H1 (cell line): Measurements from ENCODE around the gene DUSP7. TPM values are rescaled to one million over a fixed set of nuclear protein-coding genes. Genes with fewer than 3 reads are reported as not detected.
A peak's percentile ranks its signal among the peaks of the same experiment; 100 is the strongest.

ENCODE experiments used
- CTCF ChIA-PET: fragments of 300-600 bp; sonication (Branson Sonifier 250); formaldehyde crosslinking; loops from one replicate; lab custom pipeline; 2021; ENCODE audit not compliant: partially characterized antibody; lab: Charles Lee
- POLR2A ChIA-PET: fragments of 300-600 bp; sonication (Branson Sonifier 250); formaldehyde crosslinking; loops from one replicate; lab custom pipeline; 2021; ENCODE audit warnings: inconsistent platforms; ENCODE audit not compliant: partially characterized antibody; lab: Charles Lee
- DNase-seq, 2 experiments: peaks; one replicate each; pipeline versions ENCODE4 v3.0.0 to v3.0.0-alpha.2; 2010 to 2022; ENCODE audit warnings: low spot score in 2 of 2, low read depth in 1 of 2, mixed read lengths in 1 of 2
- FAIRE-seq: peaks from 2 replicates; lab custom pipeline; 2011; peaks lifted over from hg19 to GRCh38; lab: Jason Lieb, UNC
- H2AFZ ChIP-seq: 2 replicates; pipeline ENCODE4 v1.8.1; 2012; ENCODE audit warnings: low read length, inconsistent platforms
- H2AK5ac ChIP-seq: 2 replicates; pipeline ENCODE4 v1.6.1; 2013; ENCODE audit warnings: low read depth, low read length
- H2BK120ac ChIP-seq: replicated peaks from 2 replicates; pipeline ENCODE3; 2013; ENCODE audit warnings: low read depth, low read length, inconsistent platforms
- H2BK12ac ChIP-seq: 2 replicates; pipeline ENCODE4 v1.6.1; 2013; ENCODE audit warnings: low read depth, low read length
- H2BK15ac ChIP-seq: 2 replicates; pipeline ENCODE4 v1.6.1; 2013; ENCODE audit warnings: low read length
- H2BK20ac ChIP-seq: 2 replicates; pipeline ENCODE4 v1.6.1; 2013; ENCODE audit warnings: low read length
- H2BK5ac ChIP-seq: 2 replicates; pipeline ENCODE4 v1.6.1; 2013; ENCODE audit warnings: low read depth, low read length
- H3K14ac ChIP-seq: 2 replicates; pipeline ENCODE4 v1.6.1; 2013; ENCODE audit warnings: inconsistent platforms; ENCODE audit not compliant: insufficient read length
- H3K18ac ChIP-seq: 2 replicates; pipeline ENCODE4 v1.6.1; 2013; ENCODE audit warnings: low read length; ENCODE audit errors: extremely low read depth
- H3K23ac ChIP-seq: 2 replicates; pipeline ENCODE4 v1.6.1; 2013; ENCODE audit warnings: inconsistent platforms; ENCODE audit not compliant: insufficient read length
- H3K23me2 ChIP-seq: 2 replicates; pipeline ENCODE4 v1.6.1; 2013; ENCODE audit warnings: low read depth, low read length
- H3K27ac ChIP-seq: 2 replicates; pipeline ENCODE4 v1.6.1; 2011; ENCODE audit warnings: low read depth, low read length, inconsistent platforms
- H3K27me3 ChIP-seq, 4 experiments: replicated peaks in 1 of 4; 1 replicate in 1 of 4; 2 replicates in 3 of 4; pipeline versions ENCODE4 v1.6.1 to v1.8.1; 2011 to 2013; ENCODE audit warnings: low read length in 3 of 4, mild to moderate bottlenecking in 3 of 4, inconsistent platforms in 2 of 4, mixed read lengths in 2 of 4, moderate library complexity in 1 of 4; ENCODE audit not compliant: control insufficient read depth in 3 of 4, insufficient read depth in 3 of 4; ENCODE audit errors: extremely low read depth in 1 of 4
- H3K36me3 ChIP-seq, 4 experiments: 2 replicates each; pipeline versions ENCODE4 v1.6.1 to v1.8.1; 2011 to 2013; ENCODE audit warnings: mild to moderate bottlenecking in 4 of 4, low read length in 3 of 4, moderate library complexity in 2 of 4, control low read depth in 1 of 4, inconsistent platforms in 1 of 4; ENCODE audit not compliant: insufficient read depth in 4 of 4, control insufficient read depth in 2 of 4
- H3K4ac ChIP-seq: replicated peaks from 2 replicates; pipeline ENCODE3; 2013; ENCODE audit warnings: low read length, low read depth, mixed read lengths, inconsistent platforms; ENCODE audit not compliant: insufficient read length
- H3K4me1 ChIP-seq, 4 experiments: replicated peaks in 1 of 4; 1 replicate in 1 of 4; 2 replicates in 3 of 4; pipeline versions ENCODE4 v1.6.1 to v1.8.1; 2011 to 2013; ENCODE audit warnings: low read length in 3 of 4, inconsistent platforms in 2 of 4, mixed read lengths in 1 of 4; ENCODE audit not compliant: insufficient read depth in 4 of 4, control insufficient read depth in 3 of 4
- H3K4me2 ChIP-seq, 2 experiments: 2 replicates each; pipeline versions ENCODE4 v1.6.1 to v1.8.1; 2011 to 2013; ENCODE audit warnings: low read depth in 2 of 2, low read length in 2 of 2, control low read depth in 1 of 2, inconsistent platforms in 1 of 2, mild to moderate bottlenecking in 1 of 2; ENCODE audit not compliant: insufficient read depth in 1 of 2
- H3K4me3 ChIP-seq, 4 experiments: fragments of 200-600, 300-600 bp in 1 of 4; sonication (generic), shearing (Covaris generic), sonication (Bioruptor Twin) in 1 of 4; 2 replicates each; pipeline versions ENCODE4 v1.5.1 to v1.8.1; 2011 to 2016; ENCODE audit warnings: low read length in 4 of 4, low read depth in 3 of 4, control low read depth in 2 of 4, inconsistent platforms in 2 of 4, mild to moderate bottlenecking in 2 of 4, mixed read lengths in 1 of 4, moderate library complexity in 1 of 4; ENCODE audit not compliant: insufficient read depth in 2 of 4; ENCODE audit errors: extremely low read depth in 1 of 4
- H3K56ac ChIP-seq: replicated peaks from 2 replicates; pipeline ENCODE3; 2013; ENCODE audit warnings: low read depth, mild to moderate bottlenecking, mixed read lengths, low read length, inconsistent platforms; ENCODE audit not compliant: insufficient read length
- H3K79me1 ChIP-seq: 2 replicates; pipeline ENCODE4 v1.6.1; 2013; ENCODE audit warnings: low read depth, low read length, control low read depth
- H3K79me2 ChIP-seq, 2 experiments: 2 replicates each; pipeline versions ENCODE4 v1.6.1 to v1.8.1; 2012 to 2013; ENCODE audit warnings: low read length in 2 of 2, mild to moderate bottlenecking in 2 of 2, inconsistent platforms in 1 of 2; ENCODE audit not compliant: insufficient read depth in 2 of 2, control insufficient read depth in 1 of 2
- H3K9ac ChIP-seq, 4 experiments: replicated peaks in 1 of 4; 1 replicate in 1 of 4; 2 replicates in 3 of 4; pipeline versions ENCODE4 v1.6.1 to v1.8.1; 2011 to 2013; ENCODE audit warnings: low read depth in 3 of 4, low read length in 3 of 4, control low read depth in 2 of 4, mild to moderate bottlenecking in 2 of 4, moderate library complexity in 2 of 4, inconsistent platforms in 1 of 4; ENCODE audit errors: extremely low read depth in 1 of 4
- H3K9me3 ChIP-seq, 2 experiments: 2 replicates each; pipeline versions ENCODE4 v1.6.1 to v1.8.1; 2012 to 2013; ENCODE audit warnings: mild to moderate bottlenecking in 2 of 2, moderate library complexity in 2 of 2, control low read depth in 1 of 2, inconsistent platforms in 1 of 2, low read depth in 1 of 2, low read length in 1 of 2, mixed read lengths in 1 of 2; ENCODE audit not compliant: insufficient read depth in 2 of 2
- H4K20me1 ChIP-seq, 2 experiments: replicated peaks in 1 of 2; 2 replicates each; pipeline versions ENCODE3 to v1.8.1; 2011 to 2013; ENCODE audit warnings: inconsistent platforms in 2 of 2, low read length in 2 of 2, mild to moderate bottlenecking in 1 of 2; ENCODE audit not compliant: insufficient read depth in 2 of 2, control insufficient read depth in 1 of 2
- H4K5ac ChIP-seq: 2 replicates; pipeline ENCODE4 v1.6.1; 2013; ENCODE audit warnings: low read length, low read depth, mixed read lengths, inconsistent platforms; ENCODE audit not compliant: insufficient read length
- H4K8ac ChIP-seq: 2 replicates; pipeline ENCODE4 v1.8.0; 2013; ENCODE audit warnings: mild to moderate bottlenecking, moderate library complexity, low read length, inconsistent platforms; ENCODE audit not compliant: insufficient read depth; ENCODE audit errors: extremely low read depth
- H4K91ac ChIP-seq: replicated peaks from 2 replicates; pipeline ENCODE3; 2013; ENCODE audit warnings: low read length, mixed read lengths, inconsistent platforms; ENCODE audit not compliant: insufficient read length
- WGBS, 2 experiments: shearing (Covaris generic) in 1 of 2; methylation state at CpG; one replicate each; pipeline versions ENCODE4 v1.1.6 to v1.1.7; 2013 to 2015; ENCODE audit warnings: low lambda C conversion rate in 2 of 2, mixed read lengths in 2 of 2, inconsistent platforms in 1 of 2, low coverage in 1 of 2, missing lambda C conversion rate in 1 of 2; ENCODE audit not compliant: insufficient replicate concordance in 2 of 2, insufficient coverage in 1 of 2, insufficient read length in 1 of 2; ENCODE audit errors: extremely low coverage in 1 of 2, missing lambda C conversion rate in 1 of 2; 5-methylcytosine and 5-hydroxymethylcytosine counted together
- polyA plus RNA-seq, 7 experiments: library from polyadenylated mRNA; depleted of rRNA in 3 of 7; stranded (reverse) in 5 of 7; unstranded in 2 of 7; fragments of >200 nt in 5 of 7; fragments of 200-250 nt in 2 of 7; gene quantifications; 1 replicate in 5 of 7; 2 replicates in 1 of 7; 4 replicates in 1 of 7; pipeline versions ENCODE4 v1.2.1 to v1.2.3, GENCODE V29; 2011 to 2013; ENCODE audit warnings: missing spikeins in 2 of 7, mixed read lengths in 2 of 7
- total RNA-seq: library from RNA; stranded (reverse); fragmentation: NEBNext Ultra II Directional; extraction: Animal tissue kit (Norgen Biotek cat#: 25700); gene quantifications from 2 replicates; pipeline ENCODE4 v1.2.1, GENCODE V29; 2021

Gene DUSP7
- total and polyA plus RNA-seq, 2 of the 8 experiments (the other 6 are each of a cell fraction or from before 2014, with no cell fraction given): 19.4 to 24.9 TPM

GRCh38 chr3:52055537-52056351 is 627 bp downstream of the DUSP7 start:
- H2BK20ac ChIP-seq: no peak overlapping the region
- H2BK5ac ChIP-seq: no peak overlapping the region
- no peak overlapping the region for H3K4ac ChIP-seq
- peaks cover 0 to 21% (median 11%) of the 10 kb centered on the region in 4 experiments; a peak in 6 of 7 replicates for H3K27me3 ChIP-seq
- no peak overlapping the region for H3K23ac ChIP-seq
- H3K27ac ChIP-seq: no peak overlapping the region
- POLR2A ChIA-PET: interaction anchor here (0.6 to 4.1 kb wide), 12 partner anchors 10 to 90 kb away, joined by 3 to 60 read pairs (median 4); partner anchors contain the start of gene RPL29
- FAIRE-seq (no peak), DNase-seq (peak in 1 of 2 experiments; percentile 77)
- no peak overlapping the region; the same call in 1 of the 2 replicates for H2BK12ac ChIP-seq
- H2BK120ac ChIP-seq: no peak overlapping the region
- H2BK15ac ChIP-seq: peak overlapping the region; percentile 92; the same call in 1 of the 2 replicates
- peaks cover 0 to 2% of the 10 kb centered on the region in 2 experiments for H4K20me1 ChIP-seq
- H3K14ac ChIP-seq: no peak overlapping the region
- H3K18ac ChIP-seq: peak overlapping the region; percentile 83
- H4K5ac ChIP-seq: no peak overlapping the region
- peak overlapping the region; percentile 87 for H4K91ac ChIP-seq
- no peak overlapping the region for H3K56ac ChIP-seq
- peaks cover 21% of the 10 kb centered on the region for H3K23me2 ChIP-seq
- CTCF ChIA-PET: interaction anchor here (0.9 to 33.0 kb wide), 14 partner anchors 11 to 90 kb away, joined by 3 to 984 read pairs (median 10); partner anchors contain the start of gene RPL29
- 0 out of 2 replicates have a peak overlapping the region, but pooled peaks have one; percentile 7 for H4K8ac ChIP-seq
- H3K4me3 ChIP-seq: peak overlapping the region; percentile 46 to 85 (median 55)
- no peaks in the 10 kb centered on the region for H3K9me3 ChIP-seq
- H2AK5ac ChIP-seq: no peak overlapping the region
- no peaks in the 10 kb centered on the region; the same call in 1 of the 2 replicates for H3K79me1 ChIP-seq
- H3K36me3 ChIP-seq: peaks cover 0 to 6% (median 3%) of the 10 kb centered on the region in 4 experiments; a peak in 5 of 8 replicates
- H2AFZ ChIP-seq: no peak overlapping the region; the same call in 1 of the 2 replicates
- peak overlapping the region; percentile 77 to 100 for H3K4me2 ChIP-seq
- H3K79me2 ChIP-seq: peaks cover 0 to 2% of the 10 kb centered on the region in 2 experiments; a peak in 1 of 4 replicates
- H3K9ac ChIP-seq: peak overlapping the region in 3 of 4 experiments; percentile 29 to 67 (median 48); a peak in 5 of 7 replicates
- peaks cover 0 to 29% (median 17%) of the 10 kb centered on the region in 4 experiments; a peak in 6 of 7 replicates for H3K4me1 ChIP-seq
- WGBS, 2 experiments: 4% methylated on average over 44 of the region's 94 CpGs; no CpG with 5 or more reads in 1 of the 2 experiments
